Activated naive CD8-positive, alpha-beta T cell treated with anti-CD3 and anti-CD28 coated beads for 36 hours (primary cell): Measurements from ENCODE around the gene PLA2G4E. TPM values are rescaled to one million over a fixed set of nuclear protein-coding genes. Genes with fewer than 3 reads are reported as not detected.
A peak's percentile ranks its signal among the peaks of the same experiment; 100 is the strongest.

Experiments
- DNase-seq: peaks from one replicate; pipeline ENCODE4 v3.0.0; 2021
- H3K27ac Mint-ChIP-seq: one replicate; pipeline ENCODE4 v1.8.0; 2022; ENCODE audit warnings: mild to moderate bottlenecking, moderate library complexity, mixed read lengths
- H3K27me3 Mint-ChIP-seq: one replicate; pipeline ENCODE4 v1.8.0; 2022; ENCODE audit warnings: mild to moderate bottlenecking, mixed read lengths
- H3K36me3 Mint-ChIP-seq: one replicate; pipeline ENCODE4 v1.8.0; 2021; ENCODE audit warnings: mild to moderate bottlenecking, mixed read lengths
- H3K4me1 Mint-ChIP-seq: one replicate; pipeline ENCODE4 v1.8.0; 2021; ENCODE audit warnings: mixed read lengths
- H3K4me3 Mint-ChIP-seq: one replicate; pipeline ENCODE4 v1.8.0; 2022; ENCODE audit warnings: mild to moderate bottlenecking, moderate library complexity, mixed read lengths
- H3K9me3 Mint-ChIP-seq: one replicate; pipeline ENCODE4 v1.8.0; 2022; ENCODE audit warnings: mixed read lengths
- total RNA-seq, 2 experiments: library from RNA; stranded (reverse); gene quantifications; one replicate each; pipeline ENCODE4 v1.2.3, GENCODE V29; 2021

The PLA2G4E gene
- total RNA-seq, 2 experiments from 2014 or later, result not detected

DNA sequence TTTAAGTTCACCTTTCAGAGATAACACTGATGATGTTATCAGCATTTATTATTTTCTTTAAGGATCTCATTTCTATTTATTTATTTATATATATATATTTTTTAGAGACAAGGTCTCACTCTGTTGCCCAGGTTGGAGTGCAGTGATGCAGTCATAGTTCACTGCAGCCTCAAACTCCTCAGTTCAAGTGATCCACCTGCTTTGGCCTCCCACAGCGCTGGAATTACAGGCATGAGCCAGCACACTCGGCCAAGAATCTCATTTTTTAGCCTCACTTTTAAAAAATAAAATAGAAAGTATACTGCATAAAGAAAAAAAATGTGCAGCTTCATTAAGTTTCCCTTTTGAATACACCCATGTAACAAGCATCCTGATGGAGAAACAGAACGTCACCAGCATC is 37.9 kb upstream of the PLA2G4E start:
- H3K4me1 Mint-ChIP-seq, result peaks cover 5% of the 10 kb centered on the region

DNA sequence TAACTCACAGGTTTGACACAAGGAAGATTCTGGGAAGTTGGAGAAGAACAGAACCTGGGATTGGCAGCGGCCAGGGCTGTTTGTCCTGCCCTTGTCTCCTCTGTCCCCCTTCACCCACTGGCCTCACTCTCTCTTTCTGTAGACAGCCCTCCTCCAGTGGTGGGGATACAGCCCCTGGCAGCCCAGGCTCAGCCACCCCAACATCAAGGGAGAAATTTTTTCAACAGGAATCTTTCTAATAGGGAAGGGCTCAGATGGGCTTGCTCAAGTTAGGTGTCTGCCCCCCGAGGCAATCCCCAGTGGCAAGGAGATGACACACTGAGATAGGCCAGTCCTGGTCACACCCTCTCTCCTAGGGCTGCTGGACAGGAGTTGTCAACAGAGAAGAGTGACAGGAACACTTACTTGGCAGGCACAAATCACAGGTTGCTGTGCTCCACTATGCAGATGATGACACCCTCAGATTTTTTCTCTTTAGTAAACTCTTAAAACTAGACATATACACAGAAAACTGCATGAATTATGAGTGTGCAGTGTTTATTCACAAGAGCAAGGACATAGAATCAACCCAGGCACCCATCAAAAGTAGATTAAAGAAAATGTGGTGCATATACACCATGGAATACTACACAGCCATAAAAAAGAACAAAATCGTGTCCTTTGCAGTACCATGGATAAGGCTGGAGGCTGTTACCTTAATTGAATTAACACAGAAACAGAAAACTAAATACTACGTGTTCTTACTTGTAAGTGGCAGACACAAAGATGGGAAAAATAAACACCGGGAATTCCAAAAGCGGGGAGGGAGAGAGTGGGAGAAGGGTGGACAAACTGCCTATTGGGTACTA is 37.2 kb upstream of the PLA2G4E start:
- Mint-ChIP-seq H3K4me3 (no peak overlapping the region), H3K27ac (no peak overlapping the region), H3K4me1 (peaks cover 5% of the 10 kb centered on the region), H3K36me3 (no peaks in the 10 kb centered on the region), H3K27me3 (peaks cover 42% of the 10 kb centered on the region), H3K9me3 (no peaks in the 10 kb centered on the region)
- DNase-seq, result no peak

More for the DNA sequence above, 37.9 kb upstream of the PLA2G4E start:
- no peak overlapping the region for H3K27ac Mint-ChIP-seq
- H3K27me3 Mint-ChIP-seq, result peaks cover 42% of the 10 kb centered on the region
- no peaks in the 10 kb centered on the region for H3K36me3 Mint-ChIP-seq
- DNase-seq, result no peak
- no peak overlapping the region for H3K4me3 Mint-ChIP-seq
- H3K9me3 Mint-ChIP-seq, result no peaks in the 10 kb centered on the region

DNA sequence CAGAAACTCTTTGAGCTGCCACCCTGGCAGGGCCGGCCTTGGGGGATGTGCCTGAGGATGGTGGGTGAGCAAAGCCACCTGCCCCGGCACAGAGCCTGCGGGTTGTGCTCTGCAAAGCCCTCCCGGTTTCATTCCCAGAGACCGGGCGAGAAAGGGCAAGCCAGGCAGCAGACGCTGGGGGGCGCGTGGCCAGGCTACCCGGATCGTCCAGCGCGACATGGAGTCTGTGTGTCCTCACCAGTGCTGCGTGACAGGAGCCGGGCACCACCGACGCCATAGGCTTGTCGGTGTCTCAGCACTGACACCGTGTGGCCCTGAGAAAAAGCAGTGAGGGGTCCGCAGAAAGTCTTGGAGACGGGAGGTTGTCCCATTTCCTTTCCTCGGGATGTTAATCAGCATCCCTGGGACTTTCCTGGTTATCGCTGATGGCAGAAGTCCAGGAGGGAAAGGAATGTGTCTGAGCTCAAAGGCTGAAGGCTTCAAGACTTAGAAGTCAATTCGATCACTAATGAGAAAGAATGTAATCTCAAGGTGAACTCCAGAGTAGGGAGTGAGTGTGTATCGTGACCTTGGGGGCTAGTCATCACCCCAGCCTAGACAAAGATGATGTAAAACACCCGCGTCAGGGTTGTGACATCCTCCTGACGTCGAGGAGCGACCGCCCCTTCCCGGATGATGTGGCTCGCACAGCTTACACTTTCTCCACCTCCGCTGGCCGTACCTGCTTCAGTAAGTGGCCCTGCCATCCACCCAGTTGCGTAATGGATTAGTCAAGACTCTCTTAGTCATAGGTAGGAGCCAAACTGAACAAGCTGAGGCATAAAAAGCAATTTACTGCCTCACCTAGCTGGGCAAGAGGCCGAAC is 36.3 kb upstream of the PLA2G4E start:
- peak; percentile 59 for DNase-seq
- Mint-ChIP-seq H3K4me1 (peaks cover 5% of the 10 kb centered on the region), H3K27ac (no peak overlapping the region), H3K36me3 (no peaks in the 10 kb centered on the region), H3K27me3 (peaks cover 42% of the 10 kb centered on the region), H3K4me3 (peak overlapping the region; percentile 35), H3K9me3 (no peaks in the 10 kb centered on the region)

DNA sequence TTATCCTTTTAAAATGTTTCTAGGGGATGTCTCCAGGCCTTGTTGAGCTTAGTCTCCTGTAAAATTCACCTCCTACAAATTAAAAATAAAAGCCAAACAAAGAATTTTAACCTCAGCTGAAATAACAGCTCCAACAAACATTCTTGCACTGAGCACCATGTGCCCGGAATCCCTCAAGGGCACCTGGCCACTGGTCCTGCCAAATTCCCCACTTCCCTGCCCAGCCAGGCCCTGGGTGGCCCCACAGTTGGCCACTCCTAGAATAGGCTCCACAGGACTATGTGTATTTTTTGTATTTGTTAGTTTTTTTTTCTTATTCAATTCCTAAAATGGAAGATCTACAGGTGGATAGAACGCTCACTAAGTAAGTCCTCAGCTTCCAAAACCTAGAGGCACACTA is 33.1 kb upstream of the PLA2G4E start:
- Mint-ChIP-seq H3K27me3 (peaks cover 35% of the 10 kb centered on the region), H3K27ac (no peak overlapping the region), H3K9me3 (no peaks in the 10 kb centered on the region), H3K4me3 (no peak overlapping the region), H3K36me3 (no peaks in the 10 kb centered on the region), H3K4me1 (peaks cover 5% of the 10 kb centered on the region)
- no peak for DNase-seq

DNA sequence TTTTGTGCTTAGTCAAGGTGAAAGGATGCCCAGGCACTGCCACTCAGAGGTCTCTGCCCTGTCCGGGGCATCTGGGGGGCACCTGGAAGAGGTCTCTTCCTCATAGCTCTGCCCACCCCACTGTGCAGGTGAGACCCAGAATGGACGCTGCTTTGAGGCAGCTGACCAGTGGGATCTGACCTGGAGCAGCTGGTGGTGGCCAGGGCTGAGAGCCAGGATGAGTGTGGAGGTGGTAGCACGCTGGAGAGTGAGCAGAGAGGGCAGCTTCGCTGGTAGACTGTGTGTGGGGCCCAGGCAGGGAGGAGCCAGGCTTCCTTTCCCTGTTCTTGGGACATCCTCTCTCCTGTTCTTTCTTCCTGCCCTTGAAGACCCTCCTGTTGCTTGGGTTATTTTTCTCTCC is 32.2 kb upstream of the PLA2G4E start:
- DNase-seq, result no peak
- peaks cover 30% of the 10 kb centered on the region for H3K27me3 Mint-ChIP-seq
- no peaks in the 10 kb centered on the region for H3K9me3 Mint-ChIP-seq
- no peak overlapping the region for H3K4me3 Mint-ChIP-seq
- peaks cover 5% of the 10 kb centered on the region for H3K4me1 Mint-ChIP-seq
- no peaks in the 10 kb centered on the region for H3K36me3 Mint-ChIP-seq
- H3K27ac Mint-ChIP-seq, result no peak overlapping the region

DNA sequence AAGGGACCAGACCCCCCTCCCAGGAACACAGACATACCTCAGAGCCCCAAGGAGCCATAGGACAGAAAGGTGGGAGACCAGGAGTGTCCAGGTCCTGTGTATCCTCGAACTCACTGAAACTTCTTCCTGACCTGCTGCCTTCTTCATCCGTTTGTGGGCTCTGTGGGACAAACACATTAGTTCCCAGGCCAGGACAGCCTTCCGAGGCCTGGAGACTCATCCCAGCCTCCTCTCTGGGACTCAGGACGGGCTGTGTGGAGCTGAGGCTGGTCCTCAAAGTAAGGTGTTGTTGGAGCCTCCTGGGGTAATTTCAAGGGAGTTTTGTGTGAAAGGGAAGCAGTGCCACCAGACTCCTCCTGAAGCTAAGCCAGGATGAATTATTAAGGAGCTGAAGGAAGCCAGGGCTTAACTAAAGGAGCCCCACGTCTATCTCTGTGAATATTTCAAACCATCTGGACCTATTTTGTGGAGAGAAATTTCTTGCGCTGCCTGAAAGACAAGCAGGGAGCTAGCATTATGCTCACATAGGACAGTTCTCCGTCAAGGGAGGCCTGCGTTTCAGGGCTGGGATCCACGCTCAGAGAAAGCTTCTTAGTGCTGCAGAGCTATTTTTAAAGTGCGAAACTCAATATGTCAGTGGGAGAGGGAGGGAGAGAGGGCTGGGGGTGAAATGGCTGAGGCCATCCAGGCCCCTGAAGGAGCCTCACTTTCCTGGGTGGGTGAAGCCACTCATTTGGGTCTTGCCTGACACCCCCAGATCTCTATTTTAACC is 29.8 kb upstream of the PLA2G4E start:
- Mint-ChIP-seq H3K27me3 (peaks cover 8% of the 10 kb centered on the region), H3K9me3 (no peaks in the 10 kb centered on the region), H3K4me3 (no peak overlapping the region), H3K4me1 (no peaks in the 10 kb centered on the region), H3K27ac (no peak overlapping the region), H3K36me3 (no peaks in the 10 kb centered on the region)
- no peak for DNase-seq

DNA sequence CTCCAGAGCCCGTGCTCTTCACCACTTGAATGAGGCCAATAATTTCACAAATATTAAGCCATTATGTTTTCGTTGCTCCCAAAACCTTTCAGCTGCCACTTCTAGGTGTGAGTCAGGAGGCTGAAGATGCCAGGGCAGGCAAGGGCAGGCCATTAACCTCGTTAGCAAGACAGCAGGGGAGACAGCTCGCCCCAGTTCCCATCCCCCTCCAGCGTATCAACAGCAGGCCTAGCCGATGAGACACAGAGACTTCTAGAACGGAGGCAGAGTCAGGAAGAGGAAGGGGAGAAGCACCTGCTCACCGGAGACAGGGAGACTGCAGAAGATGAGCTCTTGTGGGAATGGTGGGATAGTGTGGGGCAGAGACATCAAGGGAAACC is 28.0 kb upstream of the PLA2G4E start:
- no peaks in the 10 kb centered on the region for H3K9me3 Mint-ChIP-seq
- no peak overlapping the region for H3K4me3 Mint-ChIP-seq
- H3K4me1 Mint-ChIP-seq, result no peaks in the 10 kb centered on the region
- no peaks in the 10 kb centered on the region for H3K36me3 Mint-ChIP-seq
- H3K27ac Mint-ChIP-seq, result no peak overlapping the region
- DNase-seq, result no peak
- no peaks in the 10 kb centered on the region for H3K27me3 Mint-ChIP-seq

DNA sequence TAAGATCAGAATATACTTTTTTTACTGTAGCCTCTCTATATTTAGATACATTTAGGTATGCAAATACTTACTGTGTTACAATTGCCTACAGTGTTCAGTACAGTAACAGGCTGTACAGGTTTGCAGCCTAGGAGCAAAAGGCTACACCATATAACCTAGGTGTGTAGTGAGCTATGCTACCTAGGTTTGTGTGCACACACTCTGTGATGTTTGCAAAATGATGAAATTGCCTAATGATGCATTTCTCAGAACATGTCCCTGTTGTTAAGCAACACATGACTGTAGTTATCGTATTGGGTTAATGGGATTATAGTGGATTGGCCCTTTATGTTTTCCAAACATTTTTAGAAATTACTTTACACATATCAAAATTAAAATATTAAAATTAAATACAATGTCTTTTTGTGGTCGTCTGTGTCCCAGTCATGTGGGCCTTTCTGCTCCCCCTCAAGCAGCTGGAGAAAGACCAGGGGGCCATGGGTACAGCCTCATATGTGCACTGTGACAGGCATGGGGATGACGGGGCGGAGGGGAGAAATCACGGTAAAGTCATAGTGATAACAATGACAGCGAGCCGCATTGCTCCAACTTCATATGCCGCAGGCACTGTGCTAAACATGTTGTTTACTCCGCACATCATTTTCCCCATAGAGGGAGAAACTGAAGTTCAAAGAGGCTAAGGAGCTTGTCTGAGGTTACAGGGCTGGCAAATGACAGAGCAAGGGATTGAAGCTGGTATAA is 27.4 kb upstream of the PLA2G4E start:
- H3K4me3 Mint-ChIP-seq, result no peak overlapping the region
- H3K27ac Mint-ChIP-seq, result no peak overlapping the region
- H3K27me3 Mint-ChIP-seq, result no peaks in the 10 kb centered on the region
- H3K9me3 Mint-ChIP-seq, result no peaks in the 10 kb centered on the region
- no peaks in the 10 kb centered on the region for H3K36me3 Mint-ChIP-seq
- no peak for DNase-seq
- no peaks in the 10 kb centered on the region for H3K4me1 Mint-ChIP-seq

DNA sequence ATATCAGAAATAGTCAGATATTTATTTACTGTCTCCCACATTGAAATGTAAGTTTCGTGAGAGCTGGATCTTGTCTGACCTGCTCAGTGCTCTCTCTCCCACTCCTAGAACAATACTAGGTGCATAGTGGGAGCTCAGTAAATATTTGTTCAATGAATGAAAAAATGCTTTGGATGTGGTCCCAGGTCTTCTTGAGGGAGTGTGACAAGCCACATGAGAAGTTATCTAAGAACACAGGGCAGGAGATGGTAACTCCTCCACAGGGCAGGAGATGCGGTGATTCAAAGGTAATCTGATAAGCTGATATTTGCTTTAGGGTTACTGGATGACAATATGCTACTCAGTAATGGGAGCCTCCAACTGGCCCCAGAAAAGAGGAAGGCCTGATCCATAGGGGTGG is 25.8 kb upstream of the PLA2G4E start:
- H3K4me1 Mint-ChIP-seq, result no peaks in the 10 kb centered on the region
- H3K27me3 Mint-ChIP-seq, result no peaks in the 10 kb centered on the region
- no peaks in the 10 kb centered on the region for H3K36me3 Mint-ChIP-seq
- no peak for DNase-seq
- no peak overlapping the region for H3K4me3 Mint-ChIP-seq
- H3K27ac Mint-ChIP-seq, result no peak overlapping the region
- no peaks in the 10 kb centered on the region for H3K9me3 Mint-ChIP-seq

DNA sequence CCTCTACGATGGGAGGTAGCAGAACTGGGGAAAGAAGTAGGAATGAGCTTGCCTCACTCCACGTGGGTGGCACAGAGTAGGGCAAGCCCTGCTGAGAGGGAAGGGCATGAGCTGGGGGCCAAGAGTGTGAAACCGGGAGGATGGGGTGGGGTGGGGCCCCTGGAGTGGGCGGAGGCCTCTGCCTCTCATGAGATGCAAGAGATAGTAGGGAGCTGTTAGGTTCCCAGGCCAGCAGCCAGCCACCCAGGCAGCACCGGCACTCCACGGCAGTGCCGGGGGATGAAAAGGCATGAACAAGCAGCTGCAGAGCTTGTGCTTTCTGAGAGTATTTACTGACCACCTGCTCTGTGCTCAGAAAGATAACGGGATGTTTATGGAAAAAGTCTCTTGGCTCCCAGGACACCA is 24.4 kb upstream of the PLA2G4E start:
- Mint-ChIP-seq H3K36me3 (no peaks in the 10 kb centered on the region), H3K4me1 (no peaks in the 10 kb centered on the region), H3K4me3 (no peak overlapping the region), H3K27ac (no peak overlapping the region), H3K27me3 (no peaks in the 10 kb centered on the region), H3K9me3 (no peaks in the 10 kb centered on the region)
- DNase-seq, result no peak

DNA sequence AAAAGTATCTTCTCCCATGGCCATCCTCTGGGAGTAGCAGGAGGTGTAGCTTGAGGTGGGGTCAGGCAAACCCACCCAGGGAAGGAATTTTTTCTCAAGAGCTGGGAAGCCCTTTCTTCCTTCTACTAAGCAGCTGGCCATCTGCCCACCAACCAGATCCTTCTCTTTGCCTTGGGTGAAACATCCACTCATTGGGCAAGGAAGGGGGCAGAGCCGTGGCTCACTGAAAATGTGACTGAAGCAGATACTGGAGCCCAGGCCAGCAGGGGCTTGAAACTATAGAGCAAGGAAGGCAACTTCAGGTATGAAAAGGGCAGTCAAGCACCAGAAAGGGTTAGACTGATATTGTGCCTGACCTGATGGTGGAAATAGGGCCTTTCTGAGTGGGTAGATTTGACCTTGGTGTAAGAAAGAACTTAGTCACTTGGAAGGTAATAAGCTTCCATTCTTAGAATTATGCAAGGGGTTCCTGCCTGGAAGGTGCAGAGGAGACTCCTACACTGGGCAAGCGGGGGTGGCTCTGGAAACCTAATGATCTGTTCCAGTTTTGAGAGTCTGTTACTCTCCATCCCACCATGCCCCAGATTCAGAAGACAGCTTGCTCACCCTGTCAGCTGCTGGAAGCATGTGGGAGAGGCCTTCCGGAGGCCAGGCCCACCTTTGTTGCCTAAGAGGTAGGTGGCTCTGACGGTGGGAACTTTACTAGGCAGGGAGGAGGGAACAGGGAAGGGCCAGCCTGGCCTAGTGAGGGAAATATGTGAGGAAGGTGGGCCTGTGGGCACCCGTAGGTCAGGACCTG is 22.0 kb upstream of the PLA2G4E start:
- Mint-ChIP-seq H3K36me3 (no peaks in the 10 kb centered on the region), H3K27ac (no peak overlapping the region), H3K9me3 (no peaks in the 10 kb centered on the region), H3K27me3 (no peaks in the 10 kb centered on the region), H3K4me1 (no peaks in the 10 kb centered on the region), H3K4me3 (no peak overlapping the region)
- no peak for DNase-seq

DNA sequence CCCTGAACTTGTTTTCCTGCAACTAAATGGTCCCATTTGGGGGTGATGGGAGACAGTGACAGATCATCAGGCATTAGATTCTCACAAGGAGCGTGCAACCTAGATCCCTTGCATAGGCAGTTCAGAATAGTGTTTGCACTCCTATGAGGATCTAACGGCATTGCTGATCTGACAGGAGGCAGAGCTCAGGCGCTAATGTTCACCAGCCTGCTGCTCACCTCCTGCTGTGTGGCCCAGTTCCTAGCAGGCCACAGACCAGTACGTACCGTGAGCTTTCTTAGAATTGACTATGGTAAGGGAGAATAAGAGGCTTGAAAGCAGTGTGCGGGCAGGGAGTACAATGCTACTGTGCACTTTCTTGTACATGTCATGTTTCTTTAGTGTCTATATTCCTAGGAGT is 17.6 kb upstream of the PLA2G4E start:
- Mint-ChIP-seq H3K27me3 (no peaks in the 10 kb centered on the region), H3K36me3 (no peaks in the 10 kb centered on the region), H3K4me1 (peaks cover 5% of the 10 kb centered on the region), H3K9me3 (no peaks in the 10 kb centered on the region), H3K27ac (no peak overlapping the region), H3K4me3 (no peak overlapping the region)
- no peak for DNase-seq

DNA sequence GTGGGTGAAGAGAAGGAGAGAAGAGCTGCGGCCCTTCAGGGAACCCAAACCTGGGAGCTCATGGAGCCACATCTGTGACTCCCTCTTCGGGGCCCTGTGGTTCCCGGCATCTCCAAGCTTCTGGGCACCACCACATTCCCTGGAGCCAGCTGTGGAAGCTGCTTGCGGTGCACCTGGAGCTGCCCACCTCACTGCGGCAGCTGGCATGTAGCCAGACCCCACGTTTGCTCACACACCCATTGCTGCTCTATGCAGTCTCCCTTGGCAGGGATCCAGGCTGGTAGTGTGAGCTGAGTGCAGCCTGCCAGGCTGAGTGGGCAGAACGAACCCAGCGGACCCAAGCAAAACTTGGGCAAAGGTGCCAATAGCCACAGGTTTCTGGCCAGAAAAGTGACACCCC is 16.8 kb upstream of the PLA2G4E start:
- Mint-ChIP-seq H3K27me3 (no peaks in the 10 kb centered on the region), H3K4me3 (no peak overlapping the region), H3K27ac (no peak overlapping the region), H3K4me1 (peaks cover 5% of the 10 kb centered on the region), H3K9me3 (no peaks in the 10 kb centered on the region), H3K36me3 (no peaks in the 10 kb centered on the region)
- no peak for DNase-seq

DNA sequence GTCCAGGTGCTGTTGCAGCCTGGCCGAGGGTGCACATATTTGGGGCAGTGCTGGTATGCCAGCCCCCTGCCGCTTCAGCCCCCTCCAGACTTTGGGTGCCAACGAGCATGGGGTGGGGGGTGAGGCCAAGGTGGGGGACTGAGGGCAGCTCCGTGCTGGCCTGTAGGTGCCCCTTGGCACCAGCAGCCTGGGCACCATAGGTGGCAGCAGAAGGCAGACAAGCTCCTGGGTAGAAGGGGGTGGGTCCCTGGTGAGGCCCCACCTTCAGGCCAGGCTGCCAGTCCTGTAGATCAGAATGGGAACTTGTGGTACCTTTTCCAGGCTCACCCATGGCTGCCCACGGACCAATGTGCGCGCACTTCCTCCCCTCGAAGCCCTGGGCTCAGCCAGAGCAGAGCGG is 16.1 kb upstream of the PLA2G4E start:
- no peaks in the 10 kb centered on the region for H3K36me3 Mint-ChIP-seq
- peaks cover under 1% of the 10 kb centered on the region for H3K9me3 Mint-ChIP-seq
- H3K4me1 Mint-ChIP-seq, result peaks cover 5% of the 10 kb centered on the region
- no peak for DNase-seq
- H3K27me3 Mint-ChIP-seq, result no peaks in the 10 kb centered on the region
- H3K27ac Mint-ChIP-seq, result no peak overlapping the region
- H3K4me3 Mint-ChIP-seq, result no peak overlapping the region
